Stimulated activated naive CD8-positive, alpha-beta T cell treated with anti-CD3 and anti-CD28 coated beads, Interleukin-15, amount 100 ng/mL, for 72 hours (primary cell): ENCODE measurements around the gene RANBP17.
"Not testable (repeated sequence)": the region's sequence is repeated elsewhere in the genome, so short reads cannot be mapped to it uniquely, and the experiment has no call there.

Experiments used
- ATAC-seq: fragments of 150-1000 bp; cut with Tn5 transposase; 2 replicates; pipeline ENCODE4 v1.10.0; 2021; ENCODE audit warnings: mild to moderate bottlenecking, moderate library complexity
- DNase-seq, 2 donors: peaks; one replicate each; pipeline ENCODE4 v3.0.0; 2021 to 2022
- H3K27ac Mint-ChIP-seq, 2 donors: one replicate each; pipeline ENCODE4 v1.8.0; 2022; ENCODE audit warnings: mild to moderate bottlenecking in 2 of 2, mixed read lengths in 2 of 2, moderate library complexity in 2 of 2
- H3K27me3 Mint-ChIP-seq: one replicate; pipeline ENCODE4 v1.8.0; 2022; ENCODE audit warnings: mixed read lengths
- H3K4me1 Mint-ChIP-seq: one replicate; pipeline ENCODE4 v1.8.0; 2022; ENCODE audit warnings: mild to moderate bottlenecking, mixed read lengths
- H3K4me3 Mint-ChIP-seq, 2 donors: one replicate each; pipeline ENCODE4 v1.8.0; 2022; ENCODE audit warnings: mild to moderate bottlenecking in 2 of 2, mixed read lengths in 2 of 2, moderate library complexity in 1 of 2
- H3K9me3 Mint-ChIP-seq, 2 donors: one replicate each; pipeline ENCODE4 v1.8.0; 2022; ENCODE audit warnings: mixed read lengths in 2 of 2

Gene RANBP17

GRCh38 chr5:170857066-170857465, 4.8 kb upstream of the RANBP17 start:
- Mint-ChIP-seq H3K27me3 (peaks cover 27% of the 10 kb centered on the region), H3K4me1 (peaks cover 7% of the 10 kb centered on the region), H3K9me3 (peaks cover 24 to 25% of the 10 kb centered on the region in 2 donors), H3K4me3 (no peak overlapping the region), H3K27ac (no peak overlapping the region)
- no peak for ATAC-seq
- DNase-seq = no peak

GRCh38 chr5:170860415-170860814, 1.4 kb upstream of the RANBP17 start:
- Mint-ChIP-seq H3K9me3 (peaks cover 25 to 32% of the 10 kb centered on the region in 2 donors), H3K27me3 (peaks cover 43% of the 10 kb centered on the region), H3K27ac (no peak overlapping the region), H3K4me3 (no peak overlapping the region), H3K4me1 (peaks cover 7% of the 10 kb centered on the region)
- ATAC-seq (no peak), DNase-seq (no peak)

GRCh38 chr5:170860818-170861666, 776 bp upstream of the RANBP17 start:
- H3K4me1 Mint-ChIP-seq = peaks cover 7% of the 10 kb centered on the region
- ATAC-seq (no peak), DNase-seq (no peak)
- peaks cover 43% of the 10 kb centered on the region for H3K27me3 Mint-ChIP-seq
- peak overlapping the region; percentile 30 to 38 for H3K4me3 Mint-ChIP-seq
- H3K9me3 Mint-ChIP-seq = peaks cover 25 to 32% of the 10 kb centered on the region in 2 donors
- H3K27ac Mint-ChIP-seq = no peak overlapping the region

GRCh38 chr5:170861667-170861916, 226 bp upstream of the RANBP17 start:
- Mint-ChIP-seq H3K9me3 (peaks cover 25 to 32% of the 10 kb centered on the region in 2 donors), H3K27me3 (peaks cover 43% of the 10 kb centered on the region), H3K4me1 (peaks cover 7% of the 10 kb centered on the region), H3K27ac (no peak overlapping the region), H3K4me3 (peak overlapping the region; percentile 30 to 38)
- ATAC-seq = no peak
- DNase-seq = no peak

GRCh38 chr5:170863646-170864045, 1.8 kb downstream of the RANBP17 start:
- ATAC-seq = no peak
- Mint-ChIP-seq H3K4me3 (no peak overlapping the region), H3K9me3 (peaks cover 23 to 31% of the 10 kb centered on the region in 2 donors), H3K27me3 (peaks cover 39% of the 10 kb centered on the region), H3K4me1 (peaks cover 7% of the 10 kb centered on the region), H3K27ac (no peak overlapping the region)
- no peak for DNase-seq

GRCh38 chr5:170865622-170866021, 3.8 kb downstream of the RANBP17 start:
- no peak overlapping the region for H3K4me3 Mint-ChIP-seq
- peaks cover 29% of the 10 kb centered on the region for H3K27me3 Mint-ChIP-seq

GRCh38 chr5:170867825-170868224, 6.0 kb downstream of the RANBP17 start:
- Mint-ChIP-seq H3K4me3 (no peak overlapping the region), H3K9me3 (peaks cover 0 to 4% of the 10 kb centered on the region in 2 donors), H3K27ac (no peak overlapping the region), H3K27me3 (peaks cover 9% of the 10 kb centered on the region), H3K4me1 (no peaks in the 10 kb centered on the region)
- no peak for ATAC-seq
- DNase-seq = no peak

More at GRCh38 chr5:170865622-170866021, 3.8 kb downstream of the RANBP17 start:
- Mint-ChIP-seq H3K27ac (no peak overlapping the region), H3K4me1 (peaks cover 7% of the 10 kb centered on the region), H3K9me3 (peaks cover 12 to 18% of the 10 kb centered on the region in 2 donors)
- DNase-seq (no peak), ATAC-seq (no peak)

- H3K4me3 Mint-ChIP-seq, H3K27ac Mint-ChIP-seq, H3K4me1 Mint-ChIP-seq, DNase-seq, ATAC-seq, H3K27me3 Mint-ChIP-seq: not testable (repeated sequence)
- H3K9me3 Mint-ChIP-seq = peaks cover 10 to 23% of the 10 kb centered on the region in 2 donors
These were observed 8.6 kb downstream of the RANBP17 start for GRCh38 chr5:170870390-170870789.

GRCh38 chr5:170874017-170874416, 12.2 kb downstream of the RANBP17 start:
- DNase-seq (no peak), ATAC-seq (no peak)
- H3K27ac Mint-ChIP-seq = no peak overlapping the region
- H3K27me3 Mint-ChIP-seq = peaks cover 8% of the 10 kb centered on the region
- H3K9me3 Mint-ChIP-seq = peaks cover 20 to 32% of the 10 kb centered on the region in 2 donors
- H3K4me1 Mint-ChIP-seq = no peaks in the 10 kb centered on the region
- no peak overlapping the region for H3K4me3 Mint-ChIP-seq

- H3K27ac Mint-ChIP-seq = no peak overlapping the region
- peaks cover 8% of the 10 kb centered on the region for H3K27me3 Mint-ChIP-seq
- no peak for DNase-seq
- H3K4me3 Mint-ChIP-seq = no peak overlapping the region
- no peaks in the 10 kb centered on the region for H3K4me1 Mint-ChIP-seq
- no peak for ATAC-seq
- H3K9me3 Mint-ChIP-seq = peaks cover 20 to 32% of the 10 kb centered on the region in 2 donors
These were observed 14.0 kb downstream of the RANBP17 start for GRCh38 chr5:170875811-170876210.

- Mint-ChIP-seq H3K27me3 (peaks cover 4% of the 10 kb centered on the region), H3K27ac (no peak overlapping the region), H3K4me3 (no peak overlapping the region), H3K4me1 (no peaks in the 10 kb centered on the region), H3K9me3 (peaks cover 12 to 17% of the 10 kb centered on the region in 2 donors)
- DNase-seq (no peak), ATAC-seq (no peak)
These were observed 18.3 kb downstream of the RANBP17 start for GRCh38 chr5:170880084-170880483.

- no peak overlapping the region for H3K4me3 Mint-ChIP-seq
- no peak for ATAC-seq
- no peak for DNase-seq
- H3K27me3 Mint-ChIP-seq = no peaks in the 10 kb centered on the region
- H3K4me1 Mint-ChIP-seq = no peaks in the 10 kb centered on the region
- H3K27ac Mint-ChIP-seq = no peak overlapping the region
- peaks cover 0 to 4% of the 10 kb centered on the region in 2 donors for H3K9me3 Mint-ChIP-seq
These were observed 20.5 kb downstream of the RANBP17 start for GRCh38 chr5:170882345-170882744.

GRCh38 chr5:170885256-170885655, 23.4 kb downstream of the RANBP17 start:
- ATAC-seq (no peak), DNase-seq (no peak)
- H3K4me3 Mint-ChIP-seq = no peak overlapping the region
- no peaks in the 10 kb centered on the region for H3K27me3 Mint-ChIP-seq
- no peaks in the 10 kb centered on the region for H3K4me1 Mint-ChIP-seq
- peaks cover 0 to 4% of the 10 kb centered on the region in 2 donors for H3K9me3 Mint-ChIP-seq
- H3K27ac Mint-ChIP-seq = no peak overlapping the region

- H3K27me3 Mint-ChIP-seq = no peaks in the 10 kb centered on the region
- H3K4me3 Mint-ChIP-seq = no peak overlapping the region
- H3K9me3 Mint-ChIP-seq = peaks cover 0 to 4% of the 10 kb centered on the region in 2 donors
- DNase-seq = no peak
- no peaks in the 10 kb centered on the region for H3K4me1 Mint-ChIP-seq
- no peak for ATAC-seq
- no peak overlapping the region for H3K27ac Mint-ChIP-seq
These were observed 24.0 kb downstream of the RANBP17 start for GRCh38 chr5:170885809-170886208.

GRCh38 chr5:170886210-170886894, 24.5 kb downstream of the RANBP17 start:
- DNase-seq (no peak), ATAC-seq (no peak)
- Mint-ChIP-seq H3K9me3 (no peaks in the 10 kb centered on the region), H3K27me3 (no peaks in the 10 kb centered on the region), H3K27ac (no peak overlapping the region), H3K4me3 (no peak overlapping the region), H3K4me1 (no peaks in the 10 kb centered on the region)

- Mint-ChIP-seq H3K4me1 (no peaks in the 10 kb centered on the region), H3K27ac (no peak overlapping the region), H3K27me3 (no peaks in the 10 kb centered on the region), H3K9me3 (no peaks in the 10 kb centered on the region), H3K4me3 (no peak overlapping the region)
- no peak for ATAC-seq
- no peak for DNase-seq
These were observed 30.4 kb downstream of the RANBP17 start for GRCh38 chr5:170892196-170892595.
